IMR-90 (cell line): Measurements from ENCODE around the gene GTPBP4. TPM values are rescaled to one million over a fixed set of nuclear protein-coding genes. Genes with fewer than 3 reads are reported as not detected.

Experiments
- ATAC-seq: fragments of 200-7000 bp; cut with Tn5 transposase; 2 replicates; pipeline ENCODE4 v1.9.1; 2020; ENCODE audit warnings: low read depth, mild to moderate bottlenecking, moderate library complexity
- BruUV-seq: library from RNA; stranded (reverse); fragments of 400-500 nt; replicated peaks from 2 replicates; lab custom pipeline; 2021; lab: Mats Ljungman, UMichigan
- CTCF ChIA-PET: fragments of 300-600 bp; formaldehyde crosslinking; extraction: SDS; loops from one replicate; lab custom pipeline; 2021; ENCODE audit warnings: antibody characterized with exemption; lab: Yijun Ruan, JAX
- POLR2A ChIA-PET: fragments of 300-600 bp; sonication (Branson Sonifier 250); formaldehyde crosslinking; loops from one replicate; lab custom pipeline; 2022; ENCODE audit warnings: antibody characterized with exemption; ENCODE audit not compliant: unreplicated experiment; lab: Charles Lee
- DNase-seq: peaks from one replicate; pipeline ENCODE4 v3.0.0; 2013
- H2AFZ ChIP-seq: replicated peaks from 2 replicates; pipeline ENCODE3; 2013; ENCODE audit warnings: low read length, mild to moderate bottlenecking; ENCODE audit not compliant: poor library complexity
- H2AK5ac ChIP-seq: 2 replicates; pipeline ENCODE4 v1.6.1; 2013; ENCODE audit warnings: low read depth, low read length, inconsistent platforms
- H2AK9ac ChIP-seq: replicated peaks from 2 replicates; pipeline ENCODE3; 2013; ENCODE audit warnings: mild to moderate bottlenecking, low read depth, low read length, moderate library complexity; ENCODE audit not compliant: poor library complexity
- H2BK120ac ChIP-seq: 2 replicates; pipeline ENCODE4 v1.6.1; 2013; ENCODE audit warnings: low read depth, low read length, inconsistent platforms
- H2BK15ac ChIP-seq: 3 replicates; pipeline ENCODE4 v1.6.1; 2013; ENCODE audit warnings: low read depth, low read length, inconsistent platforms
- H2BK20ac ChIP-seq: 2 replicates; pipeline ENCODE4 v1.6.1; 2013; ENCODE audit warnings: low read depth, mild to moderate bottlenecking, inconsistent platforms, low read length, moderate library complexity
- H2BK5ac ChIP-seq: 2 replicates; pipeline ENCODE4 v1.6.1; 2013; ENCODE audit warnings: mild to moderate bottlenecking, low read depth, low read length, inconsistent platforms; ENCODE audit not compliant: poor library complexity, severe bottlenecking
- H3K14ac ChIP-seq: replicated peaks from 2 replicates; pipeline ENCODE4 v1.6.1; 2013; ENCODE audit warnings: low read depth, low read length, inconsistent platforms
- H3K18ac ChIP-seq: 2 replicates; pipeline ENCODE4 v1.6.1; 2013; ENCODE audit warnings: low read depth, low read length, control low read depth
- H3K23ac ChIP-seq: 2 replicates; pipeline ENCODE4 v1.6.1; 2013; ENCODE audit warnings: low read depth, low read length, inconsistent platforms
- H3K27ac ChIP-seq: 2 replicates; pipeline ENCODE4 v1.5.1; 2013; ENCODE audit warnings: mild to moderate bottlenecking, control low read depth, low read length; ENCODE audit not compliant: insufficient read depth
- H3K27me3 ChIP-seq: 2 replicates; pipeline ENCODE4 v1.6.1; 2013; ENCODE audit warnings: low read length; ENCODE audit not compliant: control insufficient read depth, insufficient read depth
- H3K36me3 ChIP-seq: 2 replicates; pipeline ENCODE4 v1.6.1; 2013; ENCODE audit warnings: low read length, mixed read lengths; ENCODE audit not compliant: control insufficient read depth, insufficient read depth
- H3K4ac ChIP-seq: 2 replicates; pipeline ENCODE4 v1.6.1; 2013; ENCODE audit warnings: low read depth, low read length, inconsistent platforms
- H3K4me1 ChIP-seq: 2 replicates; pipeline ENCODE4 v1.6.1; 2013; ENCODE audit warnings: low read length, mixed read lengths; ENCODE audit not compliant: control insufficient read depth, insufficient read depth
- H3K4me2 ChIP-seq: 2 replicates; pipeline ENCODE4 v1.6.1; 2013; ENCODE audit warnings: low read depth, mild to moderate bottlenecking, control low read depth, low read length, moderate library complexity
- H3K4me3 ChIP-seq: 2 replicates; pipeline ENCODE4 v1.5.1; 2013; ENCODE audit warnings: low read depth, mild to moderate bottlenecking, control low read depth, low read length, moderate library complexity; ENCODE audit not compliant: insufficient read depth
- H3K56ac ChIP-seq: 2 replicates; pipeline ENCODE4 v1.6.1; 2013; ENCODE audit warnings: low read length, inconsistent platforms; ENCODE audit not compliant: insufficient read depth; ENCODE audit errors: extremely low read depth
- H3K79me1 ChIP-seq, 2 experiments: 2 replicates each; pipeline ENCODE4 v1.6.1; 2013; ENCODE audit warnings: low read length in 2 of 2, inconsistent platforms in 1 of 2, low read depth in 1 of 2
- H3K9ac ChIP-seq: 2 replicates; pipeline ENCODE4 v1.6.1; 2013; ENCODE audit warnings: low read depth, low read length, control low read depth
- H3K9me1 ChIP-seq: 2 replicates; pipeline ENCODE4 v1.6.1; 2013; ENCODE audit warnings: low read length, inconsistent platforms; ENCODE audit not compliant: insufficient read depth
- H3K9me3 ChIP-seq: 2 replicates; pipeline ENCODE4 v1.6.1; 2013; ENCODE audit warnings: low read length; ENCODE audit not compliant: control insufficient read depth, insufficient read depth
- H4K20me1 ChIP-seq: 2 replicates; pipeline ENCODE4 v1.6.1; 2013; ENCODE audit warnings: low read length, inconsistent platforms; ENCODE audit not compliant: insufficient read depth
- H4K5ac ChIP-seq: 2 replicates; pipeline ENCODE4 v1.6.1; 2013; ENCODE audit warnings: mild to moderate bottlenecking, low read depth, low read length, control low read depth
- H4K8ac ChIP-seq, 2 experiments: 2 replicates each; pipeline ENCODE4 v1.6.1; 2013; ENCODE audit warnings: low read depth in 2 of 2, low read length in 2 of 2, control low read depth in 1 of 2, inconsistent platforms in 1 of 2
- H4K91ac ChIP-seq: 2 replicates; pipeline ENCODE4 v1.6.1; 2013; ENCODE audit warnings: low read depth, low read length, inconsistent platforms; ENCODE audit not compliant: insufficient read depth
- BHLHE40 ChIP-seq: fragments of 150-350 bp; IDR thresholded peaks from 2 replicates; pipeline ENCODE4 v1.6.1; 2016; ENCODE audit warnings: mild to moderate bottlenecking, low read depth, low read length
- CEBPB ChIP-seq: IDR thresholded peaks from 2 replicates; pipeline ENCODE4 v1.6.1; 2012; ENCODE audit warnings: low read depth, low read length, improper control_type of control experiment
- FOS ChIP-seq: fragments of 150-350 bp; IDR thresholded peaks from 2 replicates; pipeline ENCODE4 v1.6.1; 2016; ENCODE audit warnings: low read depth, low read length
- MAZ ChIP-seq: IDR thresholded peaks from 2 replicates; pipeline ENCODE4 v1.6.1; 2012; ENCODE audit warnings: low read depth, mild to moderate bottlenecking, low read length, improper control_type of control experiment, moderate library complexity, borderline replicate concordance
- MXI1 ChIP-seq: IDR thresholded peaks from 2 replicates; pipeline ENCODE4 v1.6.1; 2012; ENCODE audit warnings: low read depth, mild to moderate bottlenecking, low read length, moderate library complexity, borderline replicate concordance
- NFE2L2 ChIP-seq: fragments of 150-350 bp; IDR thresholded peaks from 2 replicates; pipeline ENCODE4 v1.6.1; 2016; ENCODE audit warnings: low read depth, mild to moderate bottlenecking, low read length
- RCOR1 ChIP-seq: IDR thresholded peaks from 2 replicates; pipeline ENCODE4 v1.6.1; 2012; ENCODE audit warnings: mild to moderate bottlenecking, low read length, improper control_type of control experiment; ENCODE audit not compliant: insufficient replicate concordance
- WGBS, 2 experiments: methylation state at CpG; one replicate each; pipeline versions ENCODE4 v1.1.5 to v1.1.7; 2013; ENCODE audit warnings: missing lambda C conversion rate in 2 of 2; ENCODE audit not compliant: insufficient read length in 1 of 2; ENCODE audit errors: extremely low coverage in 2 of 2; 5-methylcytosine and 5-hydroxymethylcytosine counted together
- dilution Hi-C: fragments of 300-500 bp; cut with HindIII; formaldehyde crosslinking; loops from one replicate; pipeline ENCODE4 v1.14.3; 2018; ENCODE audit warnings: low sequenced_read_pairs; ENCODE audit not compliant: unreplicated experiment
- in situ Hi-C: fragments of 300-500 bp; cut with MboI; formaldehyde crosslinking; loops from 3 replicates; pipeline ENCODE4 v1.14.3; 2019; ENCODE audit warnings: low sequenced_read_pairs, inconsistent platforms, mixed read lengths
- intact Hi-C: fragments of 100-400 bp; cut with micrococcal nuclease; formaldehyde crosslinking; loops from 2 replicates; pipeline ENCODE4 v1.10.0; 2022
- polyA plus RNA-seq, 3 experiments: library from polyadenylated mRNA; depleted of rRNA; stranded (reverse); fragments of >200 nt; gene quantifications; 2 replicates each; pipeline ENCODE4 v1.2.3, GENCODE V29; 2012; ENCODE audit warnings: low replicate concordance in 1 of 3
- total RNA-seq: library from RNA; depleted of rRNA; stranded (reverse); fragments of >200 nt; gene quantifications from 2 replicates; pipeline ENCODE4 v1.2.3, GENCODE V29; 2012
- TF ChIP-seq, protein P1 (sequence below): conservative IDR thresholded peaks from 2 replicates; pipeline ENCODE4 v1.5.1; 2012; ENCODE audit warnings: mild to moderate bottlenecking, low read depth, low read length, improper control_type of control experiment
- TF ChIP-seq, protein P2 (sequence below): fragments of 150-350 bp; IDR thresholded peaks from 2 replicates; pipeline ENCODE4 v1.6.1; 2017; ENCODE audit warnings: mild to moderate bottlenecking, antibody characterized with exemption, low read length, low read depth

GTPBP4 gene
- total and polyA plus RNA-seq, 2 of the 4 experiments (the other 2 are of a cell fraction) = 46.2 to 48.6 TPM

- TF ChIP-seq, protein P1, sequence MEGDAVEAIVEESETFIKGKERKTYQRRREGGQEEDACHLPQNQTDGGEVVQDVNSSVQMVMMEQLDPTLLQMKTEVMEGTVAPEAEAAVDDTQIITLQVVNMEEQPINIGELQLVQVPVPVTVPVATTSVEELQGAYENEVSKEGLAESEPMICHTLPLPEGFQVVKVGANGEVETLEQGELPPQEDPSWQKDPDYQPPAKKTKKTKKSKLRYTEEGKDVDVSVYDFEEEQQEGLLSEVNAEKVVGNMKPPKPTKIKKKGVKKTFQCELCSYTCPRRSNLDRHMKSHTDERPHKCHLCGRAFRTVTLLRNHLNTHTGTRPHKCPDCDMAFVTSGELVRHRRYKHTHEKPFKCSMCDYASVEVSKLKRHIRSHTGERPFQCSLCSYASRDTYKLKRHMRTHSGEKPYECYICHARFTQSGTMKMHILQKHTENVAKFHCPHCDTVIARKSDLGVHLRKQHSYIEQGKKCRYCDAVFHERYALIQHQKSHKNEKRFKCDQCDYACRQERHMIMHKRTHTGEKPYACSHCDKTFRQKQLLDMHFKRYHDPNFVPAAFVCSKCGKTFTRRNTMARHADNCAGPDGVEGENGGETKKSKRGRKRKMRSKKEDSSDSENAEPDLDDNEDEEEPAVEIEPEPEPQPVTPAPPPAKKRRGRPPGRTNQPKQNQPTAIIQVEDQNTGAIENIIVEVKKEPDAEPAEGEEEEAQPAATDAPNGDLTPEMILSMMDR = no peak
Observed at GRCh38 chr10:945778-946177, 42.5 kb upstream of the GTPBP4 start (continued).

GRCh38 chr10:947051-947450, 41.2 kb upstream of the GTPBP4 start:
- Histone ChIP-seq H3K56ac (no peak overlapping the region), H4K8ac (no peak overlapping the region), H2AK5ac (no peak overlapping the region), H2AFZ (peak overlapping the region; percentile 18), H3K79me1 (no peaks in the 10 kb centered on the region), H3K27me3 (peaks cover 16% of the 10 kb centered on the region), H4K20me1 (no peaks in the 10 kb centered on the region), H3K14ac (no peak overlapping the region), H3K18ac (no peak overlapping the region), H4K5ac (no peak overlapping the region), H3K23ac (no peak overlapping the region), H2BK15ac (no peak overlapping the region), H2BK120ac (no peak overlapping the region), H3K4me2 (no peak overlapping the region), H2BK20ac (no peak overlapping the region), H3K9me3 (no peaks in the 10 kb centered on the region), H3K27ac (no peak overlapping the region), H3K4ac (no peak overlapping the region), H3K4me3 (no peak overlapping the region), H3K4me1 (no peaks in the 10 kb centered on the region), H3K36me3 (no peaks in the 10 kb centered on the region), H4K91ac (no peak overlapping the region), H2AK9ac (no peak overlapping the region), H3K9me1 (peaks cover 3% of the 10 kb centered on the region; the same call in 1 of the 2 replicates), H2BK5ac (no peak overlapping the region), H3K9ac (no peak overlapping the region)
- in situ Hi-C loops = no loop called here
- POLR2A ChIA-PET = no interaction called here
- no peak for DNase-seq
- CTCF ChIA-PET = no interaction called here
- 89% methylated on average over 7 of the region's 9 CpGs; no CpG with 5 or more reads in 1 of the 2 experiments for WGBS, 2 experiments
- dilution Hi-C loops = no loop called here
- TF ChIP-seq RCOR1 (no peak), MAZ (no peak), NFE2L2 (no peak), FOS (no peak), BHLHE40 (no peak), MXI1 (no peak), CEBPB (no peak)
- TF ChIP-seq, protein P1 = no peak
- TF ChIP-seq, protein P2, sequence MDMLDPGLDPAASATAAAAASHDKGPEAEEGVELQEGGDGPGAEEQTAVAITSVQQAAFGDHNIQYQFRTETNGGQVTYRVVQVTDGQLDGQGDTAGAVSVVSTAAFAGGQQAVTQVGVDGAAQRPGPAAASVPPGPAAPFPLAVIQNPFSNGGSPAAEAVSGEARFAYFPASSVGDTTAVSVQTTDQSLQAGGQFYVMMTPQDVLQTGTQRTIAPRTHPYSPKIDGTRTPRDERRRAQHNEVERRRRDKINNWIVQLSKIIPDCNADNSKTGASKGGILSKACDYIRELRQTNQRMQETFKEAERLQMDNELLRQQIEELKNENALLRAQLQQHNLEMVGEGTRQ = no peak
- intact Hi-C loops = no loop called here
- no TSS peak for BruUV-seq
- ATAC-seq = no peak
